ENCODE measurements around the gene INHA.

DNA sequence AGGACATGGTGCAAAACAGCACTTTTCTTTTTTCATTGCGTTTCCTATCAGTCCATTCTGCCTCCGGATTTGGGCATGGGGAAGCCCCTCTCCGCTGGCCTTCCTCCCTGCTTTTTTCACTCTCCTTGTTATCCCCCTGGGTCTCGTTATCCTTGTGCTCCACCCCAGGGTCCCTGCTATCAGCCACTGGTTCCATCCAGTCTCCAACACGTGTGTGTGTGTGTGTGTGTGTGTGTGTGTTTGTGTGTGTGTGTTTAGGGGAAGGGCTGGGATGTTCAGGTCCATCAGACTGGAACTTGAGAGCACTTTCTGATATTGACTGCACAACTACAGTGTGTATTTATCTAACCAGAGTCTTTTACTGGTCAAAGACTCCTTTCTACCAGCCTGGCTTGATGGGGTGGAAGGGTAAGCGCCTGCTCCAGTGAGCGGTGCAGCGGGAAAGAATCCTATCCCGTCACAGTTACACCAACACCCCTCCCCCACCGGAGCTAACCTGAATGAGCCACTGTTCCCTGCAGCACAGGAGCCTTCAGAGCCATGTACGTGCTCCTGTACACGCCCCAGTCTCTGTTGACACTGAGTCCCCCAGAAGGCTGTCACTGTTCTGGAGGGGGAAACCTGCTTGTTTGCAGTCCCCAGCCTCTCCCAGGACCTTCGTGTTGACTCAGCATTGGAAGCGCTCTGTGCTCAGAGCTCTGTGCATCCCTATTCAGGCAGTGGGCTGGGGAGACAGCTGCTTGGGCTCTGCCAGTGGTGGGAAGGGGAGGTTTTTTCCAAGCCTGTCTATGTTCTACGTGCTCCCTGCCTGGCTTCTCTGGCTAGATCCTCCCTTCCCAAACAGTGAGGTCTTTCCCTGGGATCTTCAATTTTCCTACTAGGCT, 4.6 kb downstream of the INHA start:
- TF ChIP-seq CTCF (IDR thresholded peaks at IDR 0.05): no peak
- TF ChIP-seq POLR2A (IDR thresholded peaks at IDR 0.05): no peak
